Neural cell (in vitro differentiated cells): Measurements from ENCODE around the gene EYA4.

ENCODE experiments used
- EP300 ChIP-seq: fragments of 450-650 bp; conservative IDR thresholded peaks from 2 replicates; pipeline ENCODE4 v1.6.1; 2014; ENCODE audit warnings: antibody characterized with exemption, mild to moderate bottlenecking, moderate library complexity; ENCODE audit not compliant: poor library complexity, severe bottlenecking
- EZH2 ChIP-seq: fragments of 200-600, 300-800 bp; shearing (Covaris generic), sonication (generic); IDR thresholded peaks from 2 replicates; pipeline ENCODE4 v1.6.1; 2014; ENCODE audit warnings: antibody characterized with exemption, low read length, borderline replicate concordance, mild to moderate bottlenecking; ENCODE audit not compliant: insufficient read depth, poor library complexity, severe bottlenecking
- MXI1 ChIP-seq: fragments of 450-650 bp; conservative IDR thresholded peaks from 2 replicates; pipeline ENCODE4 v1.6.1; 2014; ENCODE audit warnings: antibody characterized with exemption, mild to moderate bottlenecking; ENCODE audit not compliant: poor library complexity, severe bottlenecking
- POLR2AphosphoS5 ChIP-seq: IDR thresholded peaks from 2 replicates; pipeline ENCODE4 v1.6.1; 2012
- RAD21 ChIP-seq: fragments of 450-650 bp; conservative IDR thresholded peaks from 2 replicates; pipeline ENCODE4 v1.6.1; 2014; ENCODE audit warnings: antibody characterized with exemption, mild to moderate bottlenecking, moderate library complexity
- REST ChIP-seq: IDR thresholded peaks from 2 replicates; pipeline ENCODE4 v1.6.1; 2012; ENCODE audit warnings: borderline replicate concordance
- SMC3 ChIP-seq: fragments of 450-650 bp; conservative IDR thresholded peaks from 2 replicates; pipeline ENCODE4 v1.6.1; 2014; ENCODE audit warnings: antibody characterized with exemption, mild to moderate bottlenecking, moderate library complexity; ENCODE audit not compliant: poor library complexity
- TAF1 ChIP-seq: IDR thresholded peaks from 2 replicates; pipeline ENCODE4 v1.6.1; 2012; ENCODE audit warnings: low read depth
- TF ChIP-seq, protein P1 (sequence below): fragments of 450-650 bp; IDR thresholded peaks from 2 replicates; pipeline ENCODE4 v1.5.1; 2014; ENCODE audit warnings: antibody characterized with exemption, mild to moderate bottlenecking, moderate library complexity; ENCODE audit not compliant: poor library complexity, severe bottlenecking

GRCh38 chr6:133430530-133430929 lies 189.4 kb downstream of the EYA4 start:
- TF ChIP-seq, protein P1, sequence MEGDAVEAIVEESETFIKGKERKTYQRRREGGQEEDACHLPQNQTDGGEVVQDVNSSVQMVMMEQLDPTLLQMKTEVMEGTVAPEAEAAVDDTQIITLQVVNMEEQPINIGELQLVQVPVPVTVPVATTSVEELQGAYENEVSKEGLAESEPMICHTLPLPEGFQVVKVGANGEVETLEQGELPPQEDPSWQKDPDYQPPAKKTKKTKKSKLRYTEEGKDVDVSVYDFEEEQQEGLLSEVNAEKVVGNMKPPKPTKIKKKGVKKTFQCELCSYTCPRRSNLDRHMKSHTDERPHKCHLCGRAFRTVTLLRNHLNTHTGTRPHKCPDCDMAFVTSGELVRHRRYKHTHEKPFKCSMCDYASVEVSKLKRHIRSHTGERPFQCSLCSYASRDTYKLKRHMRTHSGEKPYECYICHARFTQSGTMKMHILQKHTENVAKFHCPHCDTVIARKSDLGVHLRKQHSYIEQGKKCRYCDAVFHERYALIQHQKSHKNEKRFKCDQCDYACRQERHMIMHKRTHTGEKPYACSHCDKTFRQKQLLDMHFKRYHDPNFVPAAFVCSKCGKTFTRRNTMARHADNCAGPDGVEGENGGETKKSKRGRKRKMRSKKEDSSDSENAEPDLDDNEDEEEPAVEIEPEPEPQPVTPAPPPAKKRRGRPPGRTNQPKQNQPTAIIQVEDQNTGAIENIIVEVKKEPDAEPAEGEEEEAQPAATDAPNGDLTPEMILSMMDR = no peak
- TF ChIP-seq SMC3 (no peak), REST (no peak), EZH2 (no peak), EP300 (no peak), RAD21 (no peak), POLR2AphosphoS5 (no peak), TAF1 (no peak), MXI1 (no peak)
